Measurements from ENCODE around the gene LSM7. TPM values are rescaled to one million over a fixed set of nuclear protein-coding genes. Genes with fewer than 3 reads are reported as not detected.

LSM7 gene
- total and polyA plus RNA-seq, 2 of the 13 experiments (the other 11 are each of a cell fraction or from before 2014, with no cell fraction given): 140 to 205 TPM

GRCh38 chr19:2274931-2275535, 53.4 kb downstream of the LSM7 start (continued):
- TF ChIP-seq, protein P1, sequence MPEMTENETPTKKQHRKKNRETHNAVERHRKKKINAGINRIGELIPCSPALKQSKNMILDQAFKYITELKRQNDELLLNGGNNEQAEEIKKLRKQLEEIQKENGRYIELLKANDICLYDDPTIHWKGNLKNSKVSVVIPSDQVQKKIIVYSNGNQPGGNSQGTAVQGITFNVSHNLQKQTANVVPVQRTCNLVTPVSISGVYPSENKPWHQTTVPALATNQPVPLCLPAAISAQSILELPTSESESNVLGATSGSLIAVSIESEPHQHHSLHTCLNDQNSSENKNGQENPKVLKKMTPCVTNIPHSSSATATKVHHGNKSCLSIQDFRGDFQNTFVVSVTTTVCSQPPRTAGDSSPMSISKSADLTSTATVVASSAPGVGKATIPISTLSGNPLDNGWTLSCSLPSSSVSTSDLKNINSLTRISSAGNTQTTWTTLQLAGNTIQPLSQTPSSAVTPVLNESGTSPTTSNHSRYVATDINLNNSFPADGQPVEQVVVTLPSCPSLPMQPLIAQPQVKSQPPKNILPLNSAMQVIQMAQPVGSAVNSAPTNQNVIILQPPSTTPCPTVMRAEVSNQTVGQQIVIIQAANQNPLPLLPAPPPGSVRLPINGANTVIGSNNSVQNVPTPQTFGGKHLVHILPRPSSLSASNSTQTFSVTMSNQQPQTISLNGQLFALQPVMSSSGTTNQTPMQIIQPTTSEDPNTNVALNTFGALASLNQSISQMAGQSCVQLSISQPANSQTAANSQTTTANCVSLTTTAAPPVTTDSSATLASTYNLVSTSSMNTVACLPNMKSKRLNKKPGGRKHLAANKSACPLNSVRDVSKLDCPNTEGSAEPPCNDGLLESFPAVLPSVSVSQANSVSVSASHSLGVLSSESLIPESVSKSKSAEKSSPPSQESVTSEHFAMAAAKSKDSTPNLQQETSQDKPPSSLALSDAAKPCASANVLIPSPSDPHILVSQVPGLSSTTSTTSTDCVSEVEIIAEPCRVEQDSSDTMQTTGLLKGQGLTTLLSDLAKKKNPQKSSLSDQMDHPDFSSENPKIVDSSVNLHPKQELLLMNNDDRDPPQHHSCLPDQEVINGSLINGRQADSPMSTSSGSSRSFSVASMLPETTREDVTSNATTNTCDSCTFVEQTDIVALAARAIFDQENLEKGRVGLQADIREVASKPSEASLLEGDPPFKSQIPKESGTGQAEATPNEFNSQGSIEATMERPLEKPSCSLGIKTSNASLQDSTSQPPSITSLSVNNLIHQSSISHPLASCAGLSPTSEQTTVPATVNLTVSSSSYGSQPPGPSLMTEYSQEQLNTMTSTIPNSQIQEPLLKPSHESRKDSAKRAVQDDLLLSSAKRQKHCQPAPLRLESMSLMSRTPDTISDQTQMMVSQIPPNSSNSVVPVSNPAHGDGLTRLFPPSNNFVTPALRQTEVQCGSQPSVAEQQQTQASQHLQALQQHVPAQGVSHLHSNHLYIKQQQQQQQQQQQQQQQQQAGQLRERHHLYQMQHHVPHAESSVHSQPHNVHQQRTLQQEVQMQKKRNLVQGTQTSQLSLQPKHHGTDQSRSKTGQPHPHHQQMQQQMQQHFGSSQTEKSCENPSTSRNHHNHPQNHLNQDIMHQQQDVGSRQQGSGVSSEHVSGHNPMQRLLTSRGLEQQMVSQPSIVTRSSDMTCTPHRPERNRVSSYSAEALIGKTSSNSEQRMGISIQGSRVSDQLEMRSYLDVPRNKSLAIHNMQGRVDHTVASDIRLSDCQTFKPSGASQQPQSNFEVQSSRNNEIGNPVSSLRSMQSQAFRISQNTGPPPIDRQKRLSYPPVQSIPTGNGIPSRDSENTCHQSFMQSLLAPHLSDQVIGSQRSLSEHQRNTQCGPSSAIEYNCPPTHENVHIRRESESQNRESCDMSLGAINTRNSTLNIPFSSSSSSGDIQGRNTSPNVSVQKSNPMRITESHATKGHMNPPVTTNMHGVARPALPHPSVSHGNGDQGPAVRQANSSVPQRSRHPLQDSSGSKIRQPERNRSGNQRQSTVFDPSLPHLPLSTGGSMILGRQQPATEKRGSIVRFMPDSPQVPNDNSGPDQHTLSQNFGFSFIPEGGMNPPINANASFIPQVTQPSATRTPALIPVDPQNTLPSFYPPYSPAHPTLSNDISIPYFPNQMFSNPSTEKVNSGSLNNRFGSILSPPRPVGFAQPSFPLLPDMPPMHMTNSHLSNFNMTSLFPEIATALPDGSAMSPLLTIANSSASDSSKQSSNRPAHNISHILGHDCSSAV (CRISPR knock-in tag; IDR thresholded peaks at IDR 0.05; ENCODE audit: borderline replicate concordance): no peak
- TF ChIP-seq KLF9 (CRISPR knock-in tag; IDR thresholded peaks at IDR 0.05; ENCODE audit: low read depth) (no peak), NCOA5 (CRISPR knock-in tag; IDR thresholded peaks at IDR 0.05) (no peak), SMYD3 (CRISPR knock-in tag; IDR thresholded peaks at IDR 0.05) (no peak), NFYC (CRISPR knock-in tag; IDR thresholded peaks at IDR 0.05) (no peak), STAG1 (CRISPR knock-in tag; IDR thresholded peaks at IDR 0.05) (peak; percentile 89), ZNF20 (CRISPR knock-in tag; IDR thresholded peaks at IDR 0.05) (no peak), ZBTB7A (CRISPR knock-in tag; IDR thresholded peaks at IDR 0.05) (no peak), SOX13 (IDR thresholded peaks at IDR 0.05) (no peak), SOX13 (CRISPR knock-in tag; conservative IDR thresholded peaks at IDR 0.05 in 1 of 2, IDR thresholded peaks at IDR 0.05 in 1 of 2) (no peak), TCF7L2 (IDR thresholded peaks at IDR 0.05; ENCODE audit: low read depth, low read length) (no peak), NR1H2 (CRISPR knock-in tag; IDR thresholded peaks at IDR 0.05; ENCODE audit: borderline replicate concordance, low read depth) (no peak), PITX1 (CRISPR knock-in tag; IDR thresholded peaks at IDR 0.05) (peak; percentile 33; the same call in 1 of the 2 replicates), ZNF350 (CRISPR knock-in tag; IDR thresholded peaks at IDR 0.05; ENCODE audit: borderline replicate concordance, low read depth) (no peak), ZNF724P (CRISPR knock-in tag; IDR thresholded peaks at IDR 0.05; ENCODE audit: borderline replicate concordance) (no peak), SMC3 (IDR thresholded peaks at IDR 0.05; ENCODE audit: low read length) (peak; percentile 74), PLRG1 (conservative IDR thresholded peaks at IDR 0.05) (no peak), ZSCAN5A (CRISPR knock-in tag; IDR thresholded peaks at IDR 0.05; ENCODE audit: borderline replicate concordance) (no peak)
- TF ChIP-seq, protein P2, sequence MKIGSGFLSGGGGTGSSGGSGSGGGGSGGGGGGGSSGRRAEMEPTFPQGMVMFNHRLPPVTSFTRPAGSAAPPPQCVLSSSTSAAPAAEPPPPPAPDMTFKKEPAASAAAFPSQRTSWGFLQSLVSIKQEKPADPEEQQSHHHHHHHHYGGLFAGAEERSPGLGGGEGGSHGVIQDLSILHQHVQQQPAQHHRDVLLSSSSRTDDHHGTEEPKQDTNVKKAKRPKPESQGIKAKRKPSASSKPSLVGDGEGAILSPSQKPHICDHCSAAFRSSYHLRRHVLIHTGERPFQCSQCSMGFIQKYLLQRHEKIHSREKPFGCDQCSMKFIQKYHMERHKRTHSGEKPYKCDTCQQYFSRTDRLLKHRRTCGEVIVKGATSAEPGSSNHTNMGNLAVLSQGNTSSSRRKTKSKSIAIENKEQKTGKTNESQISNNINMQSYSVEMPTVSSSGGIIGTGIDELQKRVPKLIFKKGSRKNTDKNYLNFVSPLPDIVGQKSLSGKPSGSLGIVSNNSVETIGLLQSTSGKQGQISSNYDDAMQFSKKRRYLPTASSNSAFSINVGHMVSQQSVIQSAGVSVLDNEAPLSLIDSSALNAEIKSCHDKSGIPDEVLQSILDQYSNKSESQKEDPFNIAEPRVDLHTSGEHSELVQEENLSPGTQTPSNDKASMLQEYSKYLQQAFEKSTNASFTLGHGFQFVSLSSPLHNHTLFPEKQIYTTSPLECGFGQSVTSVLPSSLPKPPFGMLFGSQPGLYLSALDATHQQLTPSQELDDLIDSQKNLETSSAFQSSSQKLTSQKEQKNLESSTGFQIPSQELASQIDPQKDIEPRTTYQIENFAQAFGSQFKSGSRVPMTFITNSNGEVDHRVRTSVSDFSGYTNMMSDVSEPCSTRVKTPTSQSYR (CRISPR knock-in tag; IDR thresholded peaks at IDR 0.05; ENCODE audit: borderline replicate concordance): no peak

Measured in HepG2 (cell line).